Measurements from ENCODE around the gene BBS12. TPM values are rescaled to one million over a fixed set of nuclear protein-coding genes. Genes with fewer than 3 reads are reported as not detected.
A peak's percentile ranks its signal among the peaks of the same experiment; 100 is the strongest.

The BBS12 gene
- polyA plus RNA-seq, 1 of the 3 experiments (the other 2 are of a cell fraction): 1.5 TPM

DNA sequence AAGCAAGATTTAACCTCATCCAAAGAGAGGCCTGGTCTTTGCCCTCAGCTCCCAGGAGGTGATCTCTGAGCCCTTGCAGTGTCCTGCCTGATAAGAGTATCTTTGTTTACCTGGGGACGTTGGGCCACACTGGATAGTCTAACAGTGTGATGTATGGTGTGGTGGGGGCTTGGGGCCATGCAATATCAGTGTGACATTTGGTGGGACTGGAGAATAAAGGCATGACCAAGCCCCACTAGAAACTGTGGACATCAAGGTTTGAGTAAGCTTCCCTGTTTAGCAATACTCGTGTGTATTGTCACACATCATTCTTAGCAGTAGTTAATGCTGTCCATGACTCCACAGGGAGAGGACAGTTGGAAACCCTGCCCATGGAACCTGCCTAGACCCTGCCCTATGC, 34.4 kb downstream of the BBS12 start:
- CTCF ChIA-PET: interaction anchor here (4.0 to 4.3 kb wide), 2 partner anchors 9 to 147 kb away, joined by 19 to 20 read pairs; no protein-coding TSS in a partner anchor
- Histone ChIP-seq H3K79me2 (ENCODE audit: insufficient read depth) (peaks cover 22% of the 10 kb centered on the region; the same call in 1 of the 2 replicates), H3K4me3 (ENCODE audit: low read depth in 2 of 2, low read length in 1 of 2) (no peak overlapping the region), H4K20me1 (ENCODE audit: insufficient read depth) (no peaks in the 10 kb centered on the region), H3F3A (replicated peaks; ENCODE audit: insufficient read depth) (peaks cover 47% of the 10 kb centered on the region), H3K27ac (ENCODE audit: low read depth in 2 of 2, low read length in 1 of 2) (no peak overlapping the region), H2AFZ (ENCODE audit: low read depth) (no peak overlapping the region), H3K27me3 (ENCODE audit: insufficient read depth) (no peaks in the 10 kb centered on the region), H3K9me2 (no peaks in the 10 kb centered on the region), H3K4me2 (no peak overlapping the region), H3K9me3 (no peaks in the 10 kb centered on the region), H3K36me3 (replicated peaks in 1 of 2; ENCODE audit: control insufficient read depth in 1 of 2, insufficient read depth in 2 of 2, low read length in 1 of 2) (no peaks in the 10 kb centered on the region), H3K9ac (no peak overlapping the region), H3K4me1 (ENCODE audit: control insufficient read depth in 1 of 2, insufficient read depth in 2 of 2, low read depth in 1 of 2, low read length in 1 of 2) (peaks cover 2 to 12% of the 10 kb centered on the region in 2 experiments; a peak in 3 of 4 replicates)
- WGBS (ENCODE audit: low lambda C conversion rate): 82% methylated on average over 2 of the region's 2 CpGs
- no peak for DNase-seq
- POLR2A ChIA-PET: no interaction called here
- no peak for TF ChIP-seq MXI1 (IDR thresholded peaks at IDR 0.05; ENCODE audit: low read depth, low read length)
- no peak for TF ChIP-seq SIN3A (IDR thresholded peaks at IDR 0.05; ENCODE audit: borderline replicate concordance, low read depth, low read length)

DNA sequence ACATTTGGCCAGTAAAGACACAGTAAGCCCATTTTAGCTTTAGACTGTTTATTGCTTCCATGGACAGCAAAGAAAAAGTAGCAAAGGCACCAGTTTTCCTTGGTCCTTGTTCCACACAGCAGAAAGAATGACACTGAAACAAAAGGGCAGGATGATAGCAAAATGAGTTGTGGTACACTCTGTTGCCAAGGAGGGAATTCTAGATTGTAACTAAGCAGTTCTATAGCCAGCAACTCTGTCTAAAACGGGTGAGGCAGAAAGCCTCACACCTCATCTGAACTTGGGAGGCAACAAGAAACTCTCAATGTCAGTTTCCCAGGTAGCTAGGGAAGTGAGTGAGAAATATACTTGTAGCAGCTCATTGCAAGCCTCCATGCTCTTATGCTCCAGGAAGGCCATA, 39.2 kb downstream of the BBS12 start:
- POLR2A ChIA-PET: no interaction called here
- H3K9me2 ChIP-seq: no peaks in the 10 kb centered on the region
- H3K9me3 ChIP-seq: no peaks in the 10 kb centered on the region
- H3K4me2 ChIP-seq: no peak overlapping the region
- H2AFZ ChIP-seq (ENCODE audit: low read depth): no peak overlapping the region
- no peak for DNase-seq
- no peak overlapping the region for H3K9ac ChIP-seq
- peaks cover 7 to 11% of the 10 kb centered on the region in 2 experiments for H3K4me1 ChIP-seq (ENCODE audit: control insufficient read depth in 1 of 2, insufficient read depth in 2 of 2, low read depth in 1 of 2, low read length in 1 of 2)
- no peaks in the 10 kb centered on the region for H4K20me1 ChIP-seq (ENCODE audit: insufficient read depth)
- peaks cover 11% of the 10 kb centered on the region; the same call in 1 of the 2 replicates for H3K79me2 ChIP-seq (ENCODE audit: insufficient read depth)
- TF ChIP-seq CHD2 (IDR thresholded peaks at IDR 0.05; ENCODE audit: low read length, partially characterized antibody) (no peak), MXI1 (IDR thresholded peaks at IDR 0.05; ENCODE audit: low read depth, low read length) (no peak), GATA2 (CRISPR knock-in tag; IDR thresholded peaks at IDR 0.05) (no peak), YY1 (IDR thresholded peaks at IDR 0.05; ENCODE audit: low read depth) (no peak), EZH2phosphoT487 (IDR thresholded peaks at IDR 0.05; ENCODE audit: borderline replicate concordance, low read depth) (no peak), PBX3 (IDR thresholded peaks at IDR 0.05) (no peak)
- no peaks in the 10 kb centered on the region for H3K27me3 ChIP-seq (ENCODE audit: insufficient read depth)
- CTCF ChIA-PET: interaction anchor here (0.8 to 1.1 kb wide), 2 partner anchors 14 to 143 kb away, joined by 3 to 4 read pairs; no protein-coding TSS in a partner anchor
- H3K4me3 ChIP-seq (ENCODE audit: low read depth in 2 of 2, low read length in 1 of 2): no peak overlapping the region
- 100% methylated on average over 1 of the region's 1 CpG for WGBS (ENCODE audit: low lambda C conversion rate)
- H3K36me3 ChIP-seq (replicated peaks in 1 of 2; ENCODE audit: control insufficient read depth in 1 of 2, insufficient read depth in 2 of 2, low read length in 1 of 2): no peaks in the 10 kb centered on the region
- no peak overlapping the region for H3K27ac ChIP-seq (ENCODE audit: low read depth in 2 of 2, low read length in 1 of 2)
- peaks cover 14% of the 10 kb centered on the region for H3F3A ChIP-seq (replicated peaks; ENCODE audit: insufficient read depth)

DNA sequence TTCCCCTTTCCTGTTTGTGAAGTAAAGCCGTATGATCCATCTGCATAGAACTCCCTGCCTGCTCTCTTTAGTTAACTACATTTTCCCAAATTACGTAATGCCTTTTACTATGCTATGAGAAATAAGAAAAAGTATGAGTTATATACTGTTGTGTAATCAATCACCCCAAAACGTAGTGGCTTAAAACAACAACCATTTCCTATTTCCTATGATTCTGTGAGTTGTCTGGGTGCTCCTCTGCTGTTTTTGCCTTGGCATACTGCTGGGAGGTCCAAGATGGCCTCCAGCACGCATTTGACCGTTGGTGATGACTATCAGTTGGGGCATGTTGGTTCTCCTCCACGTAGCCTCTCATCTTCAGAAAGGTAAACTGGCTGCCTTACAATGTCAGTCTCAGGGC, 39.8 kb downstream of the BBS12 start:
- WGBS (ENCODE audit: low lambda C conversion rate): 84% methylated on average over 6 of the region's 6 CpGs
- POLR2A ChIA-PET: no interaction called here

More for the DNA sequence above, 39.8 kb downstream of the BBS12 start:
- Histone ChIP-seq H3K4me2 (no peak overlapping the region), H3K9ac (no peak overlapping the region), H3K36me3 (replicated peaks in 1 of 2; ENCODE audit: control insufficient read depth in 1 of 2, insufficient read depth in 2 of 2, low read length in 1 of 2) (no peaks in the 10 kb centered on the region), H3K27ac (ENCODE audit: low read depth in 2 of 2, low read length in 1 of 2) (no peak overlapping the region), H3K4me3 (ENCODE audit: low read depth in 2 of 2, low read length in 1 of 2) (no peak overlapping the region), H3K9me2 (no peaks in the 10 kb centered on the region), H3K27me3 (ENCODE audit: insufficient read depth) (no peaks in the 10 kb centered on the region), H3K79me2 (ENCODE audit: insufficient read depth) (peaks cover 6% of the 10 kb centered on the region; the same call in 1 of the 2 replicates), H3F3A (replicated peaks; ENCODE audit: insufficient read depth) (peaks cover 19% of the 10 kb centered on the region), H3K9me3 (no peaks in the 10 kb centered on the region), H4K20me1 (ENCODE audit: insufficient read depth) (no peaks in the 10 kb centered on the region), H3K4me1 (ENCODE audit: control insufficient read depth in 1 of 2, insufficient read depth in 2 of 2, low read depth in 1 of 2, low read length in 1 of 2) (peaks cover 7 to 14% of the 10 kb centered on the region in 2 experiments), H2AFZ (ENCODE audit: low read depth) (no peak overlapping the region; the same call in 1 of the 2 replicates)
- no peak for TF ChIP-seq TCF12 (IDR thresholded peaks at IDR 0.05)
- TF ChIP-seq MEF2A (IDR thresholded peaks at IDR 0.05; ENCODE audit: borderline replicate concordance, low read depth): no peak
- TF ChIP-seq ELF1 (IDR thresholded peaks at IDR 0.05): no peak
- TF ChIP-seq YY1 (IDR thresholded peaks at IDR 0.05; ENCODE audit: low read depth): 0 out of 2 replicates have a peak, but pooled peaks have one; percentile 33
- no peak for TF ChIP-seq TEAD4 (IDR thresholded peaks at IDR 0.05; ENCODE audit: borderline replicate concordance, insufficient read depth)
- no peak for DNase-seq
- CTCF ChIA-PET: interaction anchor here (0.8 to 1.1 kb wide), 2 partner anchors 15 to 142 kb away, joined by 3 to 4 read pairs; no protein-coding TSS in a partner anchor
